NCI-H524 treated with DMSO at 0.1 percent for 48 hours (cell line): ENCODE data around the gene SCGB3A1.

Source experiments
- DNase-seq: peaks from one replicate; lab custom pipeline; 2025; lab: John Stamatoyannopoulos, UW

Gene SCGB3A1

DNA sequence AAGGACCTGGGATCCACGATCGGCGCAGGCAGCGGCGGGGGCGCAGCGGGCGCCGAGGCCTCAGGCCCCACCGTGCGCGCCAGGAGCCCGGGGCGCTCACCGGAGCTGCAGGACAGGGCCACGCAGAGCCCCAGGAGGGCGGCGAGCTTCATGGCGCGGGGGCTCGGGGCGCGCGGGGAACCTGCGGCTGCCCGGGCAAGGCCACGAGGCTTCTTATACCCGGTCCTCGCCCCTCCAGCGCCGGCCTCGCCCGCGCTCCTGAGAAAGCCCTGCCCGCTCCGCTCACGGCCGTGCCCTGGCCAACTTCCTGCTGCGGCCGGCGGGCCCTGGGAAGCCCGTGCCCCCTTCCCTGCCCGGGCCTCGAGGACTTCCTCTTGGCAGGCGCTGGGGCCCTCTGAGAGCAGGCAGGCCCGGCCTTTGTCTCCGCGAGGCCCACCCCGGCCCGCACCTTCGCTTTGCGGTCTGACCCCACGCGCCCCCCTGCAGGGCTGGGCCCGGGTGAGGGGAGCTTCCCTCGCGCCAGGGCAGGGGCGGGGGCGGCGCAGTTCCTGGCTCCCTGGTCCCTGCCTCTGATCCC lies at the start of gene SCGB3A1:
Gene SCGB3A1 (minus strand): TSS at position 189 of the 577 bp plus-strand sequence. CDS start 37 bp downstream, at position 152.
- no peak for DNase-seq

GRCh38 chr5:180640611-180640860 lies 49.2 kb upstream of the SCGB3A1 start:
- DNase-seq, result no peak

GRCh38 chr5:180639741-180640610 lies 48.7 kb upstream of the SCGB3A1 start:
- DNase-seq, result no peak

DNA sequence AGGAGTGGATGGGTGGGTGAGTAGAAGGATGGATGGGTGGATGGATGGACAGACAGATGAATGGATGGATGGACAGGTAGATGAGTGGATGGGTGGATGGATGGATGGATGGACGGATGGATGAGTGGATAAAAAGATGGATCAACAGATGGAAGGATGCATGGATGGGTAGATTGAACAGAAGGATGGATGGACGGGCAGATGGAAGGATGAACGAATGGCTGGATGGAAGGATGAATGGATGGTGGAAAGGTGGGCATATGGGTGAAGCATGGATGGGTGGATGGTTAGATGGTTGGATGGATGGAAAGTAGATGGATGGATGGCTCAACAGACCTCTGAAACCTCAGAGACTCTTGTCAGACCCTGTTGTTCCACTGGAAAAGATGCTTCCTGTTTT lies 48.0 kb upstream of the SCGB3A1 start:
- DNase-seq, result no peak

DNA sequence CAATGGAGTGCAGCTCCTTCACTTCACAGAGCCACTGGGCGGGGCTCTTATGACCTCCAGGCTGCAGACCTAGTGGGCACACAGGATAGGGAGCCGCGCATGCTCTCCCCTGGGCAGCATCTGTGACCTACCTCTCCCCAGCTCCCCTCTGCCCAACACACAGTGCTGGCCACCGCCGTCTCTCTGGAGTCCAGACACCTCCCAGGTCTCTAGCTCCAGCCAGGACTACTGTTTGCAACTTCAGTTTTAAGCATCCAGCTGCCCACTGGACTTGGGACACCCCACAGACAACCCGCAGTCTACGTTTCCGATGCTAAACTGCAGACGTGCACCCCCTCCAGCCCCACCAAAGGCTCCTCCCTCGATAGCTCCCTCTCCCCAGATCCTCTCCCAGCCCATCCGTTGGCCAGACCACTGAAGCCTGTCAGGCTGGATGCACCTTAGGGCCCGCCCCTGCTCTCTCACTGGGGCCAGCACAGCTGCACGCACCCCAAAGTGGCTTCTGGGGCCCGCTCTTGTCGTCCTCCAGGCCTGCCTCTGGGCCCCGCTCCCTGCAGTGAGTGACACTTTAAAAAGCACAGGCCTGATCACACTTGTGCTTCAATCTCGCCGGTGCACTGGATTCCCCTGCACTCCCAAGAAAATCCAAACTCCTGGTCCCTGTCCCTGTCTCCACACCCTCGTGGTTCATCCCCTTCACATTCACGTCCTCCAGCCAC lies 46.8 kb upstream of the SCGB3A1 start:
- no peak for DNase-seq

GRCh38 chr5:180636403-180637075 lies 45.2 kb upstream of the SCGB3A1 start:
- DNase-seq, result no peak

DNA sequence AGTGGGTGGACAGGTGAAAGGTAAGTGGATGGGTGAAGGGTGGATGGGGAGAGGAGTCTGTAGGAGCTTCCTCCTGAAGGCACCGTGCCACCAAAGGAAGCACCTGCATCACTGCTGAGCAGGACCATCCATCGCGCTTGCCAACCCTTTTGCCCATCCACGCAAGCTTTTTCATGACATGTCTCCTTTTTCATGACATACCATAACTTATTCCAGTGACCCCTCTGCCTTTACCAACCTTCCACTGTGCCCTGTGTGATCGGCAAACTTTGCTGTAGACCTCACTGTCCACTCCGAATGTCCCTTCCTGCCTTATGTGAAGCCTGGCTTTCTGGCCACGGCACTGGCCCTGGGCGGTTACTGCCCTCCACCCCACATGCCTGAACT lies 44.7 kb upstream of the SCGB3A1 start:
- no peak for DNase-seq

- no peak for DNase-seq
Measured at GRCh38 chr5:180633283-180634177, 42.2 kb upstream of the SCGB3A1 start.

DNA sequence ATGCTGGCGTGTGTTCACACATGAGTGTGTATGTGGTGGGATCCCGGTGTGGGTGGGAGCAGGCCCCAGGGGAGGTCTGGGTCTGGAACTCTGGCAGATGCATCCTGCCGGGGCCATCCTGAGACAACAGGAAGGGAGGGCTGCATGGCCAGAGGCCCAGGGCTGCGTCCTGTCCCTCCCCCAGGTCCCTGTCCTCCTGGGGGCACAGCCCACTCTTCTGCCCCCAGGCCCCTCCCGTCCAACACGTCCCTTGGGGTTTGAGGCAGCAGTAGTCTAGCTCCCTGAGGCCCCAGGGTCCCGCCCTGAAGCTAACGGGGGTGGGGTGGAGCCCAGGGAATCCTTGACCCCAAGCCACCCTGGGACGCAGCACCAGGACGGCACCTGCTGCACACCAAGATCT lies 41.5 kb upstream of the SCGB3A1 start:
- DNase-seq, result no peak

DNA sequence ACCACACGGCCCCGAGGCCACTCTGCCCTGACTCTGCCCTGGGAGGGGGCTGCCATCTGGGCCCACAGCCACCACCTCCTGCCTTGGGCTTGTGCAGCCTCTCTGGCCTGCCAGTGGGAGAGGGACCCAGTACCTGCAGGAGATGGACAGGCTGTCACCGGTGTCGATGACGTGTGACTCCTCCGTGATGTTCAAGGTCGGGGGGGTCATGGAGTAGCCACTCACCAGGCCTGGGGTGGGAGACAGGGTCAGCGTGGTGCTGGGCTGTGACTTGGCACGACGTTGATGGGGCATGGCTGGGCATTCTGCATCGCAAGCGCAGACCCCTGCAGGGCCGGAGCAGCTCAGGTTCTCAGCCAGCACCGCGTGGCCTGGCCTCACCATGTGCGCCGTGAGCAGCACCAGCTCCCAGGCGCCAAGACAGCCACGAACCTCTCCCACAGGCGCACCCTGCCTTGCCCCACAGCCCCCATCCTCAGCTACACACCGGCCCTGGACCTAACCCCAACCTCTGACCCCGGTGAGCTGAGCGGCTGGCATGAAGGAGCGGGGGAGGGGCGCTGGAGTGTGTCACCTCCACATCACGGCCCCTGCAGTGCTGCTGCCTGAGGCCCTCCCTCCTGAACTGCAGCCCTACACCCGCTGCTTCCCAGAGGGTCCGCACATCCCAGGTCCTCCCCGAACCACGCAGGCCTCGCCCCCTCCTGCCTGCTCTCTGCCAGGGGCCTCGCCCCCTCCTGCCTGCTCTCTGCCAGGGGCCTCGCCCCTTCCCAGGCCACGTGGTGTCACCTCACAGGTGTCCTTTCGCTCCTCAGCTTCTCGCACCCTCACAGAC lies 40.5 kb upstream of the SCGB3A1 start:
- no peak for DNase-seq

GRCh38 chr5:180630426-180630825 lies 39.1 kb upstream of the SCGB3A1 start:
- no peak for DNase-seq

DNA sequence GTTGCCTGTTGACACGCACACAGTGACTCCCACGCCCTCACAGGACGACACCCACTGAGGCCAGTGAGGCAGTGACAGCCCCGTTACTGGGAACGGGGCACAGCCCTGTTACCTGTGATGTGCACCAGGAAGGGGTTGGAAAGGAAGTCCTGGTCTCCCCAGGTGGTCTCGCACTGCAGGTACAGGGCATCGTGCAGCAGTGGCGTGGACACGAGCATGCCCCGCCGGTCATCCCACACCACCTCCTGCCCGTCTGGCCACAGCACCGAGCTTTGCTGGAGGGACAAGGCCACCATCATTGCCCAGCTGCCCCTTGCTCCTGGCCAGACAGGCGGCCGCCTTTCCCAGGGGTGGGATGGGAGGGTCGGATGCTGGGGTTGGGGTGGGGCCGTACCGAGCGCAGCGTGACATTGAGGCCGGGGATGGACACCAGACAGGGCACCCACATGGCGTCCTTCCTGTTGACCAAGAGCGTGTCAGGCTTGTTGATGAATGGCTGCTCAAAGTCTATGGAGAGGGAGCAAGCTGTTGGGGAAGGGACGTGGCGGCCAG lies 38.6 kb upstream of the SCGB3A1 start:
- no peak for DNase-seq

- no peak for DNase-seq
Measured at GRCh38 chr5:180628827-180629750, 37.8 kb upstream of the SCGB3A1 start.

GRCh38 chr5:180628211-180628610 lies 36.9 kb upstream of the SCGB3A1 start:
- DNase-seq, result no peak

GRCh38 chr5:180627386-180628120 lies 36.3 kb upstream of the SCGB3A1 start:
- DNase-seq, result no peak

- no peak for DNase-seq
Measured at GRCh38 chr5:180626661-180627385, 35.5 kb upstream of the SCGB3A1 start.

DNA sequence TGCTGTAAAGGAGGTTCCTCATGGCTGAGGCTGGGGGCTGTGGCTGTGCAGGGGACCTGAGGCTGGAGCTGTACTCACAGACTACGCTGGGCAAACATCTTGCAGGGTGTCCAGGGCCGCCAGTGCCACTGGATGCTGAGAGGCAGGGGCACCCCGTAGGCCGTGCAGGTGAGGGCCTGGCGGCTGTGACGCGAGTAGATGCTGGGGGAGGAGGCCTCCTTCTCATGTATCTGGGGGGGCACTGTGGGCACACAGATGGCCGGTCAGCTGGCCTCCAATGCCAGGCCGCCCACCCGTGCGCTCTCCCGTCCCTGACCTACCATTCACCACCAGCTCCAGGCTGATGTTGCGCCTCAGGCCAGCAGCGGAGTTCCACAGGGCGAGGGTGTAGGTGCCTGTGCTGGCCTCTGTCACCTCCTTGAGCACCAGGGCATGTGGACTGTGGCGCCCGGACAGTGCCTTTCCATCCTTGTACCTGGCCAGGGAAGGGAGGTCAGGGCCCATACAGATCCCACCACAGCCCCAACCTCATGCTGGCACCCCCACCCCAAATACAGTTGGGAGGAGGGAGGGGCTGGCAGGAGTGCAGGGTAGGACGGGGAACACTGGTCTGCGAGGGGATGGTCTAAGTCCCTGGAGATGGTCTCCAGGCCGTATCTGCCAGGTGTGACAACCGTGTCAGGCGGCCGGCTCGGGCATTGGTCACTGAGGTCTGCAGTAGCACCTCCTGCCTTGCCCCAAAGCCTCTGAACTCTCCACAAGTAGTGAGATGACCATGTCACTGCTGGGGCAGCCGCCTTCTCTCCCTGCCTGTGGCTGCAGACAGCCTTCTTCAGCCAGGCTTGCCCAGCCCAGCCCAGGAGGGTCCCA lies 34.7 kb upstream of the SCGB3A1 start:
- DNase-seq, result no peak
